Dendritic cell treated with granulocyte-macrophage colony-stimulating factor and Interleukin-4, amounts not matched to agents 40 ng/mL and 50 ng/mL, for 4 days (primary cell): ENCODE measurements around the gene ANKRD11.
"Not testable (repeated sequence)": the region's sequence is repeated elsewhere in the genome, so short reads cannot be mapped to it uniquely, and the experiment has no call there.

Experiments
- H3K27ac Mint-ChIP-seq: one replicate; pipeline ENCODE4 v1.8.0; 2022; ENCODE audit warnings: mild to moderate bottlenecking, mixed read lengths
- H3K27me3 Mint-ChIP-seq: one replicate; pipeline ENCODE4 v1.8.0; 2022; ENCODE audit warnings: mild to moderate bottlenecking, mixed read lengths
- H3K36me3 Mint-ChIP-seq: one replicate; pipeline ENCODE4 v1.8.0; 2022; ENCODE audit warnings: low read depth, mixed read lengths
- H3K4me1 Mint-ChIP-seq: one replicate; pipeline ENCODE4 v1.8.0; 2022; ENCODE audit warnings: low read depth, mixed read lengths
- H3K4me3 Mint-ChIP-seq: one replicate; pipeline ENCODE4 v1.8.0; 2022; ENCODE audit warnings: mild to moderate bottlenecking, moderate library complexity, mixed read lengths
- H3K9me3 Mint-ChIP-seq: one replicate; pipeline ENCODE4 v1.8.0; 2022; ENCODE audit warnings: mixed read lengths
- intact Hi-C: fragments of 100-400 bp; cut with micrococcal nuclease; formaldehyde crosslinking; loops from one replicate; pipeline ENCODE4 v1.15.0; 2022

Gene ANKRD11

DNA sequence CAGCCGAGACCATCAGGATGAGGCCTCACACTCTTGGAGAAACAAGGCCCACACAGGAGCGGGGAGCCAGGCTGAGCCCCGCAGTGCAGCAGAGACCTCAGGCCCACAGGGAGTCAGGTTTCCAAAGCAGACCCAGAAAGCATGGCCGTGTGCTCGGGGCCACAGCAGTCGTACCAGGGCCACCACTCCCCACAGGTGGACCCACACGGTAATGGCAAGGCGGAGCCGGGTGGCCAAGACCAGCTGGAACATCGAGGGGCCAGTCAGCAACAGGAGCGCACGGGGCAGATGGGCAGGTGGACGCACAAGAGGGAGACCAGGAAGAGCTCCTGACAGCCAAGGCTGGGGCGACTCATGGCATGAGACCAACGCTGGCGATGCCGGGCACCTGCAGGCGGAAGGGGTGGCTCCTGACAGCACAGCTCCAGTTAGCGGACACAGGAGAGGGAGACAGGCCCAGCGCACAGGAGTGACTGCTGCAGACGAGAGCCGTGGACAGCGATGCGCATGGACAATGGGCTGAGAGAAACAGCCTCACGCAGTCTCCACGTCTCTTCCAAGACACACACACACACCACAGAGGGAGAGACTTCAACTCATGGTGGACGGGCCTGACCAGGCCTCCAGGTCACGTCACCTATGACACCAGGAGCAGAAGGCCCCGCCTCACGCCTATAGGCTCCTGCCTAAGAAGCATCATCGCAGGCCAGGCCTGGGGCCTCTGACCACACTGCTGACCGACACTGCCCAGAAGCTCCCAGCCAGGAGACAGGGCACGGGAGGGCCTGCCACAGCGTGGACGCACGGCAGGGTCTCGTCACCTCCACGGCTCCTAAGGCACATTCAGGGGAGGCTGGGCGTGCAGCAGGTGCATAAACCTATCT lies 214.3 kb downstream of the ANKRD11 start:
- Mint-ChIP-seq H3K36me3 (peaks cover 80% of the 10 kb centered on the region), H3K9me3 (no peaks in the 10 kb centered on the region), H3K4me1 (no peaks in the 10 kb centered on the region), H3K27me3 (no peaks in the 10 kb centered on the region), H3K27ac (no peak overlapping the region), H3K4me3 (no peak overlapping the region)
- intact Hi-C loops: no loop called here

DNA sequence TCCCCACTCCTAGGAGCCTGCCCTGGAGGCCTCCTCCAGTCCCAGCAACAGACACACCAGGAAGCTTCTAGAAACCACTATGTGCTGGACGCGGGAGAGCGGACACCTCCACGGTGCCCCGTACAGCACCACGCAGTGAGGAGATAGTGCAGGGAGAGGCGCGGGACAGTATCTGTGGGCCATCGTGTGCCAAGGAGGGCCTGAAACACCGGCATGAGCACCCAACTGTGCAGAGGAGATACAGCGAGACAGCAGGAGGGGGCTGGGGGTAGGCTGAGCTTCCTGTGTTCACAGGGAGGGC lies 215.1 kb downstream of the ANKRD11 start:
- peaks cover 89% of the 10 kb centered on the region for H3K36me3 Mint-ChIP-seq
- no peak overlapping the region for H3K4me3 Mint-ChIP-seq
- intact Hi-C loops: no loop called here
- no peaks in the 10 kb centered on the region for H3K4me1 Mint-ChIP-seq
- no peaks in the 10 kb centered on the region for H3K27me3 Mint-ChIP-seq
- no peaks in the 10 kb centered on the region for H3K9me3 Mint-ChIP-seq
- H3K27ac Mint-ChIP-seq: no peak overlapping the region

DNA sequence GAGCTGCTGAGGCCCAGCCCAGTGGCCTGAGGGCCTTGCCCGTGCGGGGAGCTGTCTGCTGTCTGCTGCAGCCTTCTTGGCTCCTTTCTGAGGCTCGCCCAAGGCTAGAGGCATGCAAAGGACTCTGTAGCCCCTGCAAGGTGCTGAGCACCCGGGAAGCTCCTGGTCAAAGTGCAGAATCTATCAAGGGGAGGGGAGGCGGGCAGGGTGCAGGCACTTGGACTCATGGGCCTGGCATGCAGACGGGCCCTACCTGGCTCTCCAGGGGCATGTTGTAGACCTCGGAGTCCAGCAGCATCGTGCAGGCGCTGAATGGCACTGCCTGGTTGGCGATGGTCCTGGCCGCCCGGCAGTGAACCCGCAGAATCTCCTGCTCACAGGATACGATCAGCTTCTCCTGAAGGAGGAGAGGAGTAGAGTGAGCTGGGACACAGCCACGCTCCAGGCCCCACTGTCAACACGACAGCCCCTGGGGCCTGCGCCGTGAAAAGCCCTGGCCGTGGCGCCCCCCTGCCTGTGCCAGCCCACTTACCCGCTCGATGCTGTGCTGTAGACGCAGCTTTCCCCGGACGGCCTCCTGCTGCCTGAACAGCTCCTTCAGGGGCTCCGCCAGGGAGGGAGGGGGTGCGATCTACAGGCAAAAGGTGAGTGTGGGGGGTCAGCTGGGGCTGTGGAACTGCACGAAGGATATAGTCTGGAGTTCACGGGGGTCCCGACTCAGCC lies 215.6 kb downstream of the ANKRD11 start:
- Mint-ChIP-seq H3K36me3 (peaks cover 94% of the 10 kb centered on the region), H3K27me3 (no peaks in the 10 kb centered on the region), H3K27ac (no peak overlapping the region)

GRCh38 chr16:89273741-89274472 lies 216.5 kb downstream of the ANKRD11 start:
- intact Hi-C loops: no loop called here
- H3K36me3 Mint-ChIP-seq: peaks cover 100% of the 10 kb centered on the region
- no peak overlapping the region for H3K27ac Mint-ChIP-seq
- H3K9me3 Mint-ChIP-seq: no peaks in the 10 kb centered on the region
- H3K4me3 Mint-ChIP-seq: no peak overlapping the region
- no peaks in the 10 kb centered on the region for H3K27me3 Mint-ChIP-seq
- H3K4me1 Mint-ChIP-seq: no peaks in the 10 kb centered on the region

More for the DNA sequence above, 215.6 kb downstream of the ANKRD11 start:
- H3K9me3 Mint-ChIP-seq: no peaks in the 10 kb centered on the region
- H3K4me3 Mint-ChIP-seq: no peak overlapping the region
- intact Hi-C loops: no loop called here
- H3K4me1 Mint-ChIP-seq: no peaks in the 10 kb centered on the region

GRCh38 chr16:89272631-89273030 lies 217.7 kb downstream of the ANKRD11 start:
- H3K9me3 Mint-ChIP-seq: no peaks in the 10 kb centered on the region
- intact Hi-C loops: no loop called here
- no peak overlapping the region for H3K27ac Mint-ChIP-seq
- H3K4me1 Mint-ChIP-seq: no peaks in the 10 kb centered on the region
- H3K36me3 Mint-ChIP-seq: peaks cover 94% of the 10 kb centered on the region
- H3K4me3 Mint-ChIP-seq: no peak overlapping the region
- no peaks in the 10 kb centered on the region for H3K27me3 Mint-ChIP-seq

DNA sequence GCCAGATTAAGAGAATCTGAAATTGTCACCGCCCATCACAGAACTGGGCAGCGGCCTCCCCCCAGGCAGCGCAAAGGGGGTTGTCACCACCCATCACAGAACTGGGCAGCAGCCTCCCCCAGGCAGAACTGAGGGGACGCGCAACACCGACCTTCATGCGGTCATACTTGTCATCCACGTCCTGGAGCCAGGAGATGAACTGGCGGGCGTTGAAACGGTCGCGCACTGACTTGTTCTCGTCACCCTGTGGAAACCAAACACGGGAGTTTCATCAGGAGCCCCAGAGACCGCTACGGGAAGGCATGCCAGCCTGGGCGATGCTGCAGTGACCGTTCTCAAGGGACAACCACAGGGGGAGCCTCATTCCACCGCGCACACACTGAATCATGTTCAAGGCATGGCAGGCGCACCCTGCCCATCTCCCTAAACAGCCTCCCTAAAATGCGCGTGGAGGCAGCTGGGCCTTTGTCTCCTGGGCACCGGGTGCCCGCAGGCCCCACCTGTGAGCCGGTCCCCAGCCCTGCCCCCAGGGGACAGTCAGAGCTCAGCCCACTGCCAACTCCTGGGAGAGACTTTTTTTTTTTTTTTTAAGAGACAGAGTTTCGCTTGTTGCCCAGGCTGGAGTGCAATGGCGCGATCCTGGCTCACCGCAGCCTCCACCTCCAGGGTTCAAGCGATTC lies 219.6 kb downstream of the ANKRD11 start:
- Mint-ChIP-seq H3K4me3 (no peak overlapping the region), H3K4me1 (no peaks in the 10 kb centered on the region), H3K27me3 (no peaks in the 10 kb centered on the region), H3K27ac (no peak overlapping the region), H3K9me3 (no peaks in the 10 kb centered on the region), H3K36me3 (peaks cover 94% of the 10 kb centered on the region)
- intact Hi-C loops: no loop called here

GRCh38 chr16:89269805-89270665 lies 220.3 kb downstream of the ANKRD11 start:
- Mint-ChIP-seq H3K27me3 (no peaks in the 10 kb centered on the region), H3K4me1 (no peaks in the 10 kb centered on the region), H3K9me3 (no peaks in the 10 kb centered on the region), H3K27ac (no peak overlapping the region), H3K36me3 (peaks cover 94% of the 10 kb centered on the region), H3K4me3 (no peak overlapping the region)
- intact Hi-C loops: no loop called here

GRCh38 chr16:89268987-89269735 lies 221.2 kb downstream of the ANKRD11 start:
- Mint-ChIP-seq H3K4me3 (no peak overlapping the region), H3K27me3 (no peaks in the 10 kb centered on the region), H3K9me3 (no peaks in the 10 kb centered on the region), H3K27ac (no peak overlapping the region), H3K4me1 (no peaks in the 10 kb centered on the region), H3K36me3 (peaks cover 87% of the 10 kb centered on the region)
- intact Hi-C loops: no loop called here

GRCh38 chr16:89268585-89268984 lies 221.8 kb downstream of the ANKRD11 start:
- Mint-ChIP-seq H3K4me3 (no peak overlapping the region), H3K27ac (no peak overlapping the region), H3K9me3 (no peaks in the 10 kb centered on the region), H3K4me1 (no peaks in the 10 kb centered on the region), H3K36me3 (peaks cover 82% of the 10 kb centered on the region), H3K27me3 (no peaks in the 10 kb centered on the region)
- intact Hi-C loops: no loop called here

DNA sequence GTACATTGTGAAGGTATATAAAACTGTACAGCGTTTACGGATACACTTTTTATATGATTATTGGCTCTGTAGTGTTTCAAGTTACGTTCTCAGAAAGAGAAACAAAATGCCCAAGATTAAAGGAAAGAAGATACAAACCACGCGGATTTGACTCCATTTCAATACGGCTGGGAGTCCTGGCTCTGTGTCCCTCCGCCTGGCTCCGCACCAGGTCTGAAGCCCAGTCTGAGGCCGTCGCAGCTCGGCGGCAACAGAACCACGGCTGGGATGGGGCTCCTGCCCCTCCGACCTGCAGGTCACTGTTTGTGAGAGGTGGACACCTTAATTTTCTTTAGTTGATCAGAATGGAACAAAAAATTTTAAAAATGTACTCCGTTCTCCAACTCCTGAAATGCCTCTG lies 222.6 kb downstream of the ANKRD11 start:
- H3K27ac Mint-ChIP-seq, H3K9me3 Mint-ChIP-seq, H3K4me1 Mint-ChIP-seq, H3K4me3 Mint-ChIP-seq, H3K27me3 Mint-ChIP-seq, intact Hi-C loops: not testable (repeated sequence)
- H3K36me3 Mint-ChIP-seq: peaks cover 73% of the 10 kb centered on the region

- Mint-ChIP-seq H3K27me3 (no peaks in the 10 kb centered on the region), H3K27ac (no peak overlapping the region), H3K4me3 (no peak overlapping the region), H3K36me3 (peaks cover 62% of the 10 kb centered on the region), H3K4me1 (peaks cover 7% of the 10 kb centered on the region), H3K9me3 (no peaks in the 10 kb centered on the region)
- intact Hi-C loops: no loop called here
These were observed 223.7 kb downstream of the ANKRD11 start for GRCh38 chr16:89266521-89267134.

- intact Hi-C loops: no loop called here
- Mint-ChIP-seq H3K36me3 (peaks cover 52% of the 10 kb centered on the region), H3K27ac (no peak overlapping the region), H3K27me3 (no peaks in the 10 kb centered on the region), H3K9me3 (no peaks in the 10 kb centered on the region), H3K4me3 (no peak overlapping the region), H3K4me1 (peaks cover 9% of the 10 kb centered on the region)
These were observed 224.7 kb downstream of the ANKRD11 start for GRCh38 chr16:89265647-89266046.
